Measurements from ENCODE around the gene SLC17A2.

The SLC17A2 gene, protein sequence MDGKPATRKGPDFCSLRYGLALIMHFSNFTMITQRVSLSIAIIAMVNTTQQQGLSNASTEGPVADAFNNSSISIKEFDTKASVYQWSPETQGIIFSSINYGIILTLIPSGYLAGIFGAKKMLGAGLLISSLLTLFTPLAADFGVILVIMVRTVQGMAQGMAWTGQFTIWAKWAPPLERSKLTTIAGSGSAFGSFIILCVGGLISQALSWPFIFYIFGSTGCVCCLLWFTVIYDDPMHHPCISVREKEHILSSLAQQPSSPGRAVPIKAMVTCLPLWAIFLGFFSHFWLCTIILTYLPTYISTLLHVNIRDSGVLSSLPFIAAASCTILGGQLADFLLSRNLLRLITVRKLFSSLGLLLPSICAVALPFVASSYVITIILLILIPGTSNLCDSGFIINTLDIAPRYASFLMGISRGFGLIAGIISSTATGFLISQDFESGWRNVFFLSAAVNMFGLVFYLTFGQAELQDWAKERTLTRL

DNA sequence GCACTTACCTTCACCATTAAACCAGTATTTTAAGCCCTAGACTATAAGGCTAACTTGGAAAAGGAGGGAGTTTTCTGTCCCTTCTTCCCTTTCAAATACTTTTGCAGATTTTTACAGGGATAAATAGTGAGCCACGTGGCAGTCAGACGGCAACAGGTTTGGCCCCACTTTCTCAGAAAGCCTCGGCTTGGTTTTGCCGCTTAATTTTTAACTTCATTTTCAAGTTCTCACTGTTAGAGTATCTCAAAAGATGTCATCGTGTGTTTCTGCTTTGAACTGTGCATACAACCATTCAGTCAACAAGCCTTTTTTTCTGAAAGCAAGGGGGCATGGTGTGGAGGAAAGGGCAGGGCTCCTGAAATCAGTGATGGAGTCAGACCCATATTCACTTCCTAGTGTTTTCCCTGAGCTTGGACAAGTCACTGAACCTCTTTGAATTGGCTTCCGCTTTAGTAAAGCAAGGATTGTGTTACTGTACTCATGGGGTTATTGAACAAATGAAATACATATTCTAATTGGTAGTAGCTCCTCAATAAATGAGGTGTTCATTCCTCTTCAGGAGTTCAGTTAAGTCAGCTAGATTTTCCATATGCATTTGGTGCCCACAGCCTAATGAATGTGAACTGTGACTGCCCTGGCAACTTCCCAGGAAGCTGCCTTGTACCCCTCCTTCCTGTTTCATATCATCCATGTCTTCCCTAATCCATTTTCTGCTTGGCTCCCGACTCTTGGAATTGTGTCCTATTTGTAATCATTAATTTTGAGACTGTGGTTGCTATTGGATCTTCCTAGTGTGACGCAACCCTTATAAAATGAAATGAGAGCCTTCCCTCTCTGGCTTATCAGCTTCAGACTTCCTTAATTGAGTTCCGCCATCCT lies at the start of gene SLC17A2:
SLC17A2 (minus strand) TSS at position 160 of the 879 bp plus-strand sequence. CDS start 4,895 bp downstream, outside the sequence.
- no peak for DNase-seq

GRCh38 chr6:25975923-25976560 lies 45.6 kb upstream of the SLC17A2 start:
- DNase-seq = no peak

DNA sequence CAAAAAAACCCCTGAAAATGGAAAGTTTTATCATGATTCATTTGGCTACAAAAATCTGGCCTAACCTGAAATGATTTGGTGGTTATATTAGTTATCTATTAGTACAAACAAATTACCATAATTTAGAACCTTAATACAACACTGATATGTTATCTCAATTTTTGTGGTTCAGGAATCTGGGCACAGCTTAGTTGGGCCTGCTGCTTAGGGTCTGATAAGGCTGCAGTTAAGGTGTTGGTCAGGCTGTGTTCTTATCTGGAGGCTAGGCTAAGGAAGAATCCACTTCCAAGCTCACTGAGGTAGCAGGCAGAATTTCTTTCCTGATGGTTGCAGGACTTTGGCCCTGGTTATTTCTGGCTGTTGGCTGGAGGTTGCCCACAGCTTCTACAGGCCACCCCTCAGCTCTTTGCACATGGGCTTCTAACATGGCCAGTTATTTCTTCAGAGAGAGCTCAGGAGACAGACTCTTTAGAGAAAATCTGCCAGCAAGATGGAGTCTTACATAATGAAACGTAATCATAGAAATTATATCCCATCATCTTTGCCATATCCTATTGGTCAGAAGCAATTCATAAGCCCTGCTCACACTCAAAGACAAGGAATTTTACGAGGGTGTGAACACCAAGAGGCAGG lies 43.5 kb upstream of the SLC17A2 start:
- no peak for DNase-seq

DNA sequence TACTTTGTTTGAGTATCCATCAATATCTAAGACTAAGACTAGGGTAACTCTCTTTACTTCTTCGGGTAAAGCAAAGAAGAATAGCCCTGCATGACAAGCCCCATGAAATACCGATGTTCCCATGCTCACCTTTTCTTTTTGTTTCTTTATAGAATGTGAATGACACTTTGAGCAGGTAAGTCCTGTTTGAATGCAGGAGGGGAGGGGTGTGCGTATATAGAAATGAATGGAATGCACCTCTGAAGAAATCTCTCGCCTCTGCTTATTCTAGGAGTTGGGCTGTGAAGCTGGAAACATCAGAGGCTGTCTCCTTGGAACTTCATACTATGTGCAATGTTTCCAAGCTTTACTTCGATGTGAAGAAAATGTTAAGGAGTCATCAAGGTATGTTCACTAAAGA lies 42.4 kb upstream of the SLC17A2 start:
- no peak for DNase-seq

DNA sequence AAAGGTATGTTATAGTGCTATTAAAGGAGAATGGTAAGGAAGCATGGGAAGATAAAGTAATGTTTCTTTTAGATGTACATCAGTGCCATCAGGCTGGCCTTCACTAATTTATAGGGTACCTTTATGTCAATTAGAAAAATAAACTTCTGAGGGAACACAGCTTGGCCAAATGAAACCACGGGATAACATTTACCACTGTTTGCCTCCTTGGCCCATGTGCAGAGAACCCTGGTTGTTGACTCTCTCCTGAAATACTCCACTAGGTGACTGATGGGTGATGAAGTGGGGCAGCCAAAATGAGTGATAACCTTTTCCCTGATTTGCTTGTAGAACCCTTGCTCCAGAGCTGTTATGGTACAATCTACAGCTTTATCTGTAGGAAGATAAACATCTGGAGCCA lies 41.6 kb upstream of the SLC17A2 start:
- DNase-seq = no peak

DNA sequence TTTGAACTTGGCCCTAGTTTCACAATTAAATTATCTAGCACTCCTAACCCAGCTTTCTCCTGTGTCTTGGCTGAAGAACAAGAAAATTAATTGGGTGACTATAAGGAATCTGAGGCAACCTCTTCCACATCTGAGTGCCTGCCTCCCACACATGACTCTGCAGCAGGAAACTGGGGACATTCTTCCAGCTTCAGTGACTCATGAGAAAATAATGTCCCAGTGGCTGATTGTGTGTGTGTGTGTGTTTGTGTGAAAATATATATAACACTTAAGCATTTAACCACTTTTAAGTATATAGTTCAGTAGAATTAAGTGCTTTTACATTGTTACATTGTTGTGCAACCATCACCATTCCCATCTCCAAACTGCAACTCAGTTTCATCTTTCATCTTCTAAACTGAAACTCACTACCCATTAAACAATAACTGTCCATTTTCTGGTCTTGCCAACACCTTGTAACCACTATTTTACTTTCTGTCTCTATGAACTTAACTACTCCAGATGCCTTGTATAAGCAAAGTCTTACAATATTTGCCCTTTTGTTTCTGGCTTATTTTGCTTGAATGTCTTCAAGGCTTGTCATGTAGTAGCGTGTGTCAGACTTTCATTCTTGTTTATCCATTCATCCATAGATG lies 40.8 kb upstream of the SLC17A2 start:
- DNase-seq = no peak

DNA sequence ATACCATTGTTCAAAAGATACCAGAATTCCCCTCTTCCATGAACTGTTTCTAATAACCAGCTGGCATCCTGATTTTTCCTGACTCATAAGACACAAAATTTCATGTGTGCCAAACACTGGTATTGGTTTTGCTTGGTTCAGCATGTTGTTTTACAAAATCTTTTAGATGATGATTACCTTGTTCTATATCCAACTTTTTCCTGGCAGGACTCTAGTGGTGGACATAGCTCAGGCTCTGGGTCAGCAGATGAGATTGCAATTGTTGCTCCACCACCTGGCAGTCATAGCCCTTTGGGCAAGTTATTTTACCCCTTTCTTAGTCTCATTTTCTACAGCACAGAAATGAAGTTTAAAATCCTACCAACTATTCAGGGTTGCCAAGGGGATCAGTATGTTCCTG lies 38.3 kb upstream of the SLC17A2 start:
- DNase-seq = no peak

DNA sequence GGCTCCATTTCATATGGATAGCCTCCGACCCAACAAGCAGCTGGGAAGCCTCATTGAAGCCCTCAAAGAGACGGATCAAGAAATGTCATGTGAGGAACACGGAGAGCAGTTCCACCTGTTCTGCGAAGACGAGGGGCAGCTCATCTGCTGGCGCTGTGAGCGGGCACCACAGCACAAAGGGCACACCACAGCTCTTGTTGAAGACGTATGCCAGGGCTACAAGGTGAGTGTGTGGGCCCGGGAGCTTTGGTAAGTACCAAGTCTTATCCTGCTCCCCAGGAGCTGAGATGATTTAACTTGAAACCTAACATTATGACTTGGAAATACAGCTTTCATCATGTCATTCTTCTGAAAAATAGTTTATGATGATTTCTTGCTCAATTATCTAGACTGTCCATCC lies 36.2 kb upstream of the SLC17A2 start:
- no peak for DNase-seq

GRCh38 chr6:25965058-25965457 lies 34.6 kb upstream of the SLC17A2 start:
- DNase-seq = no peak

DNA sequence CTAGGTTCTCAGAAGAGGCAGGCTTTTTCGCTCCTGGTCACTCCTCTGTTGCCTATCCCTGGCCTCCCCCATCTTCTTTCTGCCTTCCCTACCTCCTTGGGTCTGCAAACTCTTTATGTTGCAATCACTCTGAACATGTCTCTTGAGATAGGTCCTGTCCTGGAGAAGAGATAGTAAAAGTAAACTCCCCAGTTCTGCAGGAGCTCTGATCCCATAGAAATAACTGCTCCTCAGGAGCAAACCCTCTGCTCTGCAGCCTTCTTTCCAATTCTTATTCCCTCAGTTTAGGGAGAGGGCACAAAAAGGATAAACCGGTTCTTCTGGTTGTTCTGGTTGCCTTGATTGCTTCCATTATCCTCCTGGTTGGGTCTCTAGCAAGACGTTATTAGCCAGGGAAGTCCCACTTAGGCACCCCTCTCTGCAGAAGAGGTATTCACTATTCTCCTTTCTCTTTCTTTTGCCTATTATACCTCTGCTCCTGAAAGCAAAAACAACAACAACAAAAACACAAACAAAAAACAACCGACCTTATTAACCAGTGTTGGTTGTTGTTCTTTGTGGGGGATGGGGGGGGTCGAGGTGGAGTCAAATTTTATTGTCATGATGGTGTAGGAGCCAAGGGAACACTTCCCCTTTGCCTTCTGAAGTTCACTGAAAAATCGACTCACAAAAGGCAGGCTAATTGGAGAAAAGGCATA lies 33.1 kb upstream of the SLC17A2 start:
- DNase-seq = no peak

DNA sequence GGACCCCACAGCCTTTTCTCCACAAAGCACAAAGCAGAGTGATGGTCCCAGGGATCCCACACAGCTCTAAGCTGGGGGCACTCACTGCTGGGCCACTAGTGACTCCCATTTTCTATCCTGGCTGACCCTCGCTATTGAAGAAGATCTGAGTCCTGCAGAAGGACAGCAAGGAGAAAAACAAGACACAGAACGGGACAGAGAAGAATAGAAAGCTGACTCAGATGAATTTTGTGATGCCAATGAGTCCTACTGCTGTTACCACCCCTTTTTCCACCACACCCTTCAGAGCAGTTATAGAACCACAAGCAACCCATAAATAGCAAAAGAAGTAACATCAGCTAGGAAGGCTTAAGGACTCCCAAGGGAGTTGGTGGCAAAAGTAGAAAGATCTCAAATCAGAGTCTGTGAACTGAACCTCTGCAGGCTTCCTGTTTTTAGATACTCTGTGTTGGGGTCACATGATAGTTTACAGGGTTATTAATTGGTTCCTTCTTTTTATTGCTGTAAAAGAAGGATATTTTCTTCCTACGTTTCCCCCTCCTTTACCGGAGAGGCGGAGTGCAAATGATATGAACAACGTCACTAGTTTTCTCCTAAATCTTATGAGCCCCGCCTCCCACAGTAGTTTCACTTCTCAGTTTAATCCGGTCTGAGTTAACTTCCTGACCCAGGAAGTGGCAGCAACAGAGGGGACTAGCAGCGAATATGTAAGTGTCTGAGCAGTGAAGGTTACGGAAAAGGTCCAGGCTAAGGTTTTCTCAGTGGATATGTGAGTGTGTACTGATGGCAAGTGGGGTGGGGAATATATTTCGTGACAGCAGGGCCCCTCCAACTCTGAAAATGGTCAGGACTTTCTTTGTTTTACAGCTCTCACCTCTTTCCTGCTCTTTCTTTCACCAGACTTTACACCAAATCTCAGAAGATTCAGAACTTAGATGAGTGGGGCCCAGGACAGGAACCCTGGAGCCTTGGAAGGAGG lies 31.9 kb upstream of the SLC17A2 start, which contains the start of gene TRIM38:
TRIM38 (plus strand) TSS at position 654 of the 979 bp plus-strand sequence. CDS start 3,721 bp downstream, outside the sequence.
- peak; percentile 90 for DNase-seq

DNA sequence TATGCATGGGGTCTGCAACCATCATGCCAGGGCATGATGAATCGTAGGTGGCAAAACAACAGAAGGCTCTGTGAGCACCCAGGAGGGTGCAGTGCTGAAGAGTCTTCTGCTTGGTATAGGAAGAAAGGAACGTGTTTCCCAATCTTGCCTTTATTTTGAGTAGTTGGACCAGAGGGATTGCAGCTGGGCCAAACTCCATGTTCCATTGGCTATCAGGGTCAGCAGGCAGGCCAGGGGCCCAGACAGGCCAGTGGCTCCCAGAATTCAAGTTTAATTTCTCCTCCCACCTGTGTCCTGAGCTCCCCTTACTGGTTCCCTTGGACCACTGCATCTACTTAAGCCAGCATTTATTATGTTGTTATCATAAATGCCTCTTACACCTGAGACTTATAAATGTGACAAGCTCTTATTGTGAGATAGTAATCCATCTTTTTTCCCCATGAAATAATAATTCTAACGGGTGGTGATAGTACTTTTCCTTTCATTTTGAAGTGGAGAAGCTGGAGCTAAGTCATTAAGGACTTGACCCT lies 31.2 kb upstream of the SLC17A2 start:
- no peak for DNase-seq

- no peak for DNase-seq
Observed at GRCh38 chr6:25960734-25961133, 30.2 kb upstream of the SLC17A2 start.

GRCh38 chr6:25959890-25960536 lies 29.5 kb upstream of the SLC17A2 start:
- DNase-seq = no peak

- no peak for DNase-seq
Observed at GRCh38 chr6:25958700-25959162, 28.2 kb upstream of the SLC17A2 start.

DNA sequence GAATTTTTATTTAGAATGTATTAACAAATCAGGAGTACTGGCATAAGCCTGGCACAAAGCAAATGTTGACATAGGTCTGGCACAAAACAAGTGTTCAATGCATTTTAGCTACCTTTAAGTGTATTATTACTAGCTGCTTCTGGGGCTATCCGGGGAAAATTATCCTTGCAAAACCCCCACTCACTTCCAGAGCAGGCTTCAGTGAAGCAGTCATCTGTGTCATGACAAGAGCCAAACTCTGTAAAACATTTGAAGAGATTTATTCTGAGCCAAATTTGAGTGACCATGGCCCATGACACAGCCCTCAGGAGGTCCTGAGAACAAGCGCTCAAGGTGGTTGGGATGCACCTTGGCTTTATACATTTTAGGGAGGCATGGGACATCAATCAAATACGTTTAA lies 25.7 kb upstream of the SLC17A2 start:
- DNase-seq = no peak

GRCh38 chr6:25954756-25955155 lies 24.3 kb upstream of the SLC17A2 start:
- no peak for DNase-seq

- DNase-seq = no peak
Observed at GRCh38 chr6:25953733-25954132, 23.2 kb upstream of the SLC17A2 start.

GRCh38 chr6:25952535-25952934 lies 22.0 kb upstream of the SLC17A2 start:
- DNase-seq = no peak
